GM03348 (cell line): Measurements from ENCODE around the gene HSPB9.

ENCODE experiments used
- DNase-seq: peaks from one replicate; pipeline ENCODE4 v3.0.0; 2012; ENCODE audit warnings: low spot score

HSPB9 gene

GRCh38 chr17:42101513-42102292, 20.9 kb upstream of the HSPB9 start:
- DNase-seq: peak; percentile 91

- DNase-seq: no peak
These were observed 19.2 kb upstream of the HSPB9 start for GRCh38 chr17:42103221-42103954.

- no peak for DNase-seq
These were observed 18.3 kb upstream of the HSPB9 start for GRCh38 chr17:42104264-42104663.

GRCh38 chr17:42106009-42106408, 16.6 kb upstream of the HSPB9 start:
- no peak for DNase-seq

GRCh38 chr17:42107124-42107523, 15.5 kb upstream of the HSPB9 start:
- no peak for DNase-seq

- DNase-seq: peak; percentile 72
These were observed 14.7 kb upstream of the HSPB9 start for GRCh38 chr17:42107597-42108576.

- no peak for DNase-seq
These were observed 13.5 kb upstream of the HSPB9 start for GRCh38 chr17:42109086-42109485.

GRCh38 chr17:42110301-42111264, 12.0 kb upstream of the HSPB9 start:
- DNase-seq: no peak

- no peak for DNase-seq
These were observed 11.4 kb upstream of the HSPB9 start for GRCh38 chr17:42111265-42111636.

GRCh38 chr17:42111871-42112551, 10.6 kb upstream of the HSPB9 start:
- peak; percentile 60 for DNase-seq

- peak; percentile 94 for DNase-seq
These were observed 9.9 kb upstream of the HSPB9 start, which contains the start of gene DHX58 for GRCh38 chr17:42112552-42113176. DHX58 (minus strand) TSS chr17:42112714; CDS start chr17:42111892, 822 bp downstream.

- DNase-seq: no peak
These were observed 9.1 kb upstream of the HSPB9 start for GRCh38 chr17:42113293-42114069.

GRCh38 chr17:42114118-42114517, 8.5 kb upstream of the HSPB9 start:
- DNase-seq: no peak

- peak; percentile 86 for DNase-seq
These were observed 5.8 kb upstream of the HSPB9 start for GRCh38 chr17:42116705-42117396.

GRCh38 chr17:42117397-42118125, 5.0 kb upstream of the HSPB9 start:
- DNase-seq: no peak

GRCh38 chr17:42118126-42118510, 4.5 kb upstream of the HSPB9 start:
- DNase-seq: no peak

- DNase-seq: peak; percentile 39
These were observed 4.1 kb upstream of the HSPB9 start for GRCh38 chr17:42118545-42118944.

GRCh38 chr17:42119301-42119700, 3.3 kb upstream of the HSPB9 start:
- DNase-seq: no peak
